Stimulated activated CD8-positive, alpha-beta memory T cell treated with anti-CD3 and anti-CD28 coated beads, Interleukin-4, amount 100 ng/mL, for 1 hour (primary cell): ENCODE results near the gene TIPRL.

ENCODE experiments used
- DNase-seq, 2 donors: peaks; one replicate each; pipeline ENCODE4 v3.0.0-alpha.2; 2020; ENCODE audit warnings: low read depth in 2 of 2, low spot score in 1 of 2

TIPRL gene

GRCh38 chr1:168210312-168210711 is 31.6 kb downstream of the TIPRL start:
- no peak for DNase-seq

- DNase-seq, result no peak
Observed at GRCh38 chr1:168213349-168213748, 34.6 kb downstream of the TIPRL start.

- DNase-seq, result no peak
Observed at GRCh38 chr1:168216171-168216570, 37.4 kb downstream of the TIPRL start.

- no peak for DNase-seq
Observed at GRCh38 chr1:168217664-168218063, 38.9 kb downstream of the TIPRL start.

GRCh38 chr1:168218658-168219057 is 39.9 kb downstream of the TIPRL start:
- no peak for DNase-seq

- DNase-seq, result no peak
Observed at GRCh38 chr1:168220470-168220871, 41.7 kb downstream of the TIPRL start.

GRCh38 chr1:168221275-168221674 is 42.5 kb downstream of the TIPRL start:
- no peak for DNase-seq

- DNase-seq, result no peak
Observed at GRCh38 chr1:168223261-168223660, 44.5 kb downstream of the TIPRL start.

GRCh38 chr1:168223681-168224540 is 45.1 kb downstream of the TIPRL start:
- no peak for DNase-seq

GRCh38 chr1:168224991-168225390 is 46.2 kb downstream of the TIPRL start:
- DNase-seq, result no peak

GRCh38 chr1:168225476-168226190 is 46.9 kb downstream of the TIPRL start, which contains the start of gene SFT2D2:
Gene SFT2D2 (plus strand): TSS chr1:168226004. CDS start chr1:168226080, 76 bp downstream.
- peak; percentile 33 to 57 for DNase-seq

GRCh38 chr1:168227620-168228019 is 48.9 kb downstream of the TIPRL start:
- DNase-seq, result no peak

- DNase-seq, result no peak
Observed at GRCh38 chr1:168229893-168230292, 51.1 kb downstream of the TIPRL start.

GRCh38 chr1:168230709-168231108 is 51.9 kb downstream of the TIPRL start:
- DNase-seq, result no peak

- no peak for DNase-seq
Observed at GRCh38 chr1:168234846-168235547, 56.2 kb downstream of the TIPRL start.

GRCh38 chr1:168235548-168235885 is 56.8 kb downstream of the TIPRL start:
- DNase-seq, result no peak

- no peak for DNase-seq
Observed at GRCh38 chr1:168235937-168236336, 57.2 kb downstream of the TIPRL start.

- no peak for DNase-seq
Observed at GRCh38 chr1:168236836-168237611, 58.3 kb downstream of the TIPRL start.

GRCh38 chr1:168243198-168243597 is 64.4 kb downstream of the TIPRL start:
- DNase-seq, result no peak

- no peak for DNase-seq
Observed at GRCh38 chr1:168243636-168244212, 65.0 kb downstream of the TIPRL start.

GRCh38 chr1:168245042-168245441 is 66.3 kb downstream of the TIPRL start:
- DNase-seq, result no peak
